ENCODE measurements around the gene WBP2NL.

WBP2NL gene

DNA sequence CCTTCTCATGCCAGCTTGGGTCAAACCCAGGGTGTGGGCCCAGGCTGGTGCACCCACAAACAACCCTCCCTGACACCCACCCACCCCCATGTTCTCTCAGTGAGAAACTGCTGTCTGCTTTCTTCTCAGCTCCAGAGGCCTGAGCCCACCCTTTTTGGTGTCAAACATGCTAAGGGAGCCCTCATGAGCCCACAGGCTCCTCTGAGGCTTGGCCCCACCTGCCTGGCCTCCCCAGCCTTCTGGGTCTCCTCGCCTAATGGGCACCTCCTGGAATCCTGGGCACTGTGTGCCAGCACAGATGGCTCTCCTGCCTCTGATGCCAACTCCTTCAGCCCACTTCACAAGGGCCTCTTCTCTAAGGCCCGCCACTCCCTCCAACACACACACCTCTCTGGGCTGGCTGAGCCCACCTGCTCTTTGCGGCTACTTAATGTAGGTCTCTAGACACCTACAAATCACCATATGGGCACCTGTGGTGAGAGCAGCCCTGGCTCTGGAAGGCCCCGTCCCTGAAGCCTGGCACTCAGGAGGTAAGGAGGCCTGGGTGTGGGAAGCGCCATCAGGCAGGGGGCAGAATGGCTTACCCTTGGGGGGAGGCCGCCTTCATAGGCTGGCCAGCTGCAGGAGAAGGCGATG, 67.7 kb downstream of the WBP2NL start:
- Histone ChIP-seq H3K4me3 (replicated peaks; ENCODE audit: insufficient read depth, low read length) (no peak overlapping the region), H3K27me3 (ENCODE audit: insufficient read depth, poor library complexity, severe bottlenecking) (no peaks in the 10 kb centered on the region), H3K27ac (replicated peaks) (no peak overlapping the region)
- TF ChIP-seq REST (IDR thresholded peaks at IDR 0.05; ENCODE audit: insufficient replicate concordance, low read depth) (no peak), GABPA (IDR thresholded peaks at IDR 0.05; ENCODE audit: low read depth) (no peak), POLR2AphosphoS5 (IDR thresholded peaks at IDR 0.05; ENCODE audit: low read depth) (no peak)
- no peak for DNase-seq (ENCODE audit: low read depth in 1 of 2, low spot score in 1 of 2)

DNA sequence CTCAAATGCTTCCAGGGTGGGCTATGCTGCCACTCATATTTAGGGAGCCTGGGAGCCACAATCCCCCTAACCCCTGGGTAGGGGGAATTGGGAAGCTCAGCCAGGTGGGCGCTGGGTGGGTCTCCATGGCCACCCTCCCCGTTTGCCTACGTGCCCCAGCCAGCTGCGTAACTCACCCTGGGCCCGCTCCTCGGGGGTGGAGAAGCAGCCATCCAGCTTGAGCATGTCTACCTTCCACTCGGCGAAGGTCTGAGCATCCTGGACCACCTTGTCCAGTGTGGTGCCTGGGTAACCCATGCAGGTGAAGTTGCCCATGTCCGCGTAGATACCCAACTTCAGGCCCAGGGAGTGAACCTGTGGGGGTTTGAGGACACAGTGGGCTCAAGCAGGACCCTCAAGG, 68.3 kb downstream of the WBP2NL start:
- TF ChIP-seq SPI1 (IDR thresholded peaks at IDR 0.05; ENCODE audit: borderline replicate concordance, low read depth) = no peak
- TF ChIP-seq, protein P1, sequence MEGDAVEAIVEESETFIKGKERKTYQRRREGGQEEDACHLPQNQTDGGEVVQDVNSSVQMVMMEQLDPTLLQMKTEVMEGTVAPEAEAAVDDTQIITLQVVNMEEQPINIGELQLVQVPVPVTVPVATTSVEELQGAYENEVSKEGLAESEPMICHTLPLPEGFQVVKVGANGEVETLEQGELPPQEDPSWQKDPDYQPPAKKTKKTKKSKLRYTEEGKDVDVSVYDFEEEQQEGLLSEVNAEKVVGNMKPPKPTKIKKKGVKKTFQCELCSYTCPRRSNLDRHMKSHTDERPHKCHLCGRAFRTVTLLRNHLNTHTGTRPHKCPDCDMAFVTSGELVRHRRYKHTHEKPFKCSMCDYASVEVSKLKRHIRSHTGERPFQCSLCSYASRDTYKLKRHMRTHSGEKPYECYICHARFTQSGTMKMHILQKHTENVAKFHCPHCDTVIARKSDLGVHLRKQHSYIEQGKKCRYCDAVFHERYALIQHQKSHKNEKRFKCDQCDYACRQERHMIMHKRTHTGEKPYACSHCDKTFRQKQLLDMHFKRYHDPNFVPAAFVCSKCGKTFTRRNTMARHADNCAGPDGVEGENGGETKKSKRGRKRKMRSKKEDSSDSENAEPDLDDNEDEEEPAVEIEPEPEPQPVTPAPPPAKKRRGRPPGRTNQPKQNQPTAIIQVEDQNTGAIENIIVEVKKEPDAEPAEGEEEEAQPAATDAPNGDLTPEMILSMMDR (IDR thresholded peaks at IDR 0.05; ENCODE audit: insufficient read depth, low read length) = no peak
- Histone ChIP-seq H3K27ac (replicated peaks) (no peak overlapping the region), H3K27me3 (ENCODE audit: insufficient read depth, poor library complexity, severe bottlenecking) (no peaks in the 10 kb centered on the region), H3K4me3 (replicated peaks; ENCODE audit: insufficient read depth, low read length) (no peak overlapping the region)
- DNase-seq (ENCODE audit: low read depth in 1 of 2, low spot score in 1 of 2) = no peak

GRCh38 chr22:42067671-42068251, 69.2 kb downstream of the WBP2NL start:
- H3K27ac ChIP-seq (replicated peaks) = no peak overlapping the region

More at GRCh38 chr22:42067671-42068251, 69.2 kb downstream of the WBP2NL start:
- H3K27me3 ChIP-seq (ENCODE audit: insufficient read depth, poor library complexity, severe bottlenecking) = no peaks in the 10 kb centered on the region
- TF ChIP-seq SPI1 (IDR thresholded peaks at IDR 0.05; ENCODE audit: borderline replicate concordance, low read depth) (no peak), GABPA (IDR thresholded peaks at IDR 0.05; ENCODE audit: low read depth) (no peak), POLR2AphosphoS5 (IDR thresholded peaks at IDR 0.05; ENCODE audit: low read depth) (no peak), REST (IDR thresholded peaks at IDR 0.05; ENCODE audit: insufficient replicate concordance, low read depth) (no peak)
- TF ChIP-seq, protein P1 (IDR thresholded peaks at IDR 0.05; ENCODE audit: insufficient read depth, low read length) = no peak
- no peak for DNase-seq (ENCODE audit: low read depth in 1 of 2, low spot score in 1 of 2)
- no peak overlapping the region for H3K4me3 ChIP-seq (replicated peaks; ENCODE audit: insufficient read depth, low read length)
